BE2C (cell line): ENCODE results near the gene MBTD1.

Source experiments
- DNase-seq: peaks from one replicate; pipeline ENCODE4 v3.0.0-alpha.2; 2020
- H3K27me3 ChIP-seq: fragments of 250-450 bp; sonication (Bioruptor Pico); 2 replicates; pipeline ENCODE4 v1.5.1; 2020; ENCODE audit warnings: mild to moderate bottlenecking
- H3K36me3 ChIP-seq: fragments of 250-450 bp; sonication (Bioruptor Pico); 2 replicates; pipeline ENCODE4 v1.5.1; 2020; ENCODE audit warnings: mild to moderate bottlenecking
- H3K4me1 ChIP-seq: fragments of 250-450 bp; sonication (Bioruptor Pico); 2 replicates; pipeline ENCODE4 v1.5.1; 2020
- H3K4me3 ChIP-seq: 2 replicates; pipeline ENCODE4 v1.5.1; 2011; ENCODE audit warnings: low read depth, low read length
- H3K9me3 ChIP-seq: fragments of 250-450 bp; sonication (Bioruptor Pico); 2 replicates; pipeline ENCODE4 v1.5.1; 2020
- CTCF ChIP-seq: IDR thresholded peaks from 2 replicates; pipeline ENCODE4 v1.5.1; 2012; ENCODE audit warnings: mild to moderate bottlenecking, low read depth, low read length

MBTD1 gene

GRCh38 chr17:51203838-51204237 is 56.0 kb downstream of the MBTD1 start:
- Histone ChIP-seq H3K27me3 (no peaks in the 10 kb centered on the region), H3K9me3 (no peaks in the 10 kb centered on the region), H3K4me1 (no peaks in the 10 kb centered on the region), H3K36me3 (peaks cover 75% of the 10 kb centered on the region), H3K4me3 (no peak overlapping the region)
- TF ChIP-seq CTCF, result no peak
- DNase-seq, result no peak

DNA sequence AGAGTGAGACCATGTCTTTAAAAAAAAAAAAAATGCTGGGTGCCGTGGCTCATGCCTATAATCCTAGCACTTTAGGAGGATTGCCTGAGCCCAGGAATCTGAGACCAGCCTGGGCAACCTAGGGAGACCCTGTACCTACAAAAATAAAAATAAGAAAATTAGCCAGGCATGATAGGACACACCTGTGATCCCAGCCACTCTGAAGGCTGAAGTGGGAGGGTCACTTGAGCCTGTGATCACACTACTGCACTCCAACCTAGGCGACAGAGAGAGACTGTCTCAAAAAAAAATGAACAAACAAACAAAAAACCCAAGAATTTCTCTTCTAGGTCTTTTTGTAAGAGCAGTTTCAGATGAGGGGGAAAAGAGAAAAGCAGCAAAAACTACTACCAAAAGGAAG is 59.0 kb downstream of the MBTD1 start:
- Histone ChIP-seq H3K4me3 (no peak overlapping the region), H3K4me1 (no peaks in the 10 kb centered on the region), H3K36me3 (peaks cover 69% of the 10 kb centered on the region), H3K9me3 (no peaks in the 10 kb centered on the region), H3K27me3 (no peaks in the 10 kb centered on the region)
- no peak for DNase-seq
- no peak for TF ChIP-seq CTCF

- H3K36me3 ChIP-seq, result peaks cover 69% of the 10 kb centered on the region
- DNase-seq, result no peak
- H3K27me3 ChIP-seq, result no peaks in the 10 kb centered on the region
- no peaks in the 10 kb centered on the region for H3K9me3 ChIP-seq
- H3K4me3 ChIP-seq, result no peak overlapping the region
- no peaks in the 10 kb centered on the region for H3K4me1 ChIP-seq
- no peak for TF ChIP-seq CTCF
These were observed 59.6 kb downstream of the MBTD1 start for GRCh38 chr17:51200295-51200694.

- H3K27me3 ChIP-seq, result no peaks in the 10 kb centered on the region
- DNase-seq, result no peak
These were observed 62.1 kb downstream of the MBTD1 start for GRCh38 chr17:51197754-51198153.

DNA sequence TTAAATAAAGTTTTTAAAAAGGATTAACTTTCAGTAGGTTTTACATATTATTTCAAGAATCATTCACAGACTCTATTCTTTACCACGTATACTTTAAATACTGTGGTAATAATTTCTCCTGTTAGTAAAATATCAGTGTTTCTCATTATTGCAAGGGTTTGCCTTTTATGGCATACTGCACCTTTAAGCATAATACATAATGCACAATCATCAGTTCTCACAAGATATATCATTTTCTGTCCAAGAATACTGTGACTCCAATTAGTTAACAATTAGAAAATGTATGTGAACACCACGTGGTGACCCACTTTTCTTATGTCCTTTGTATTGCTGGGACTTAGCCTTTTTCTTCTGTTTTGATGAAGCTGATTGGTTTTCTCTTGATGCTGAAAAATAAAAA is 68.0 kb downstream of the MBTD1 start:
- Histone ChIP-seq H3K36me3 (peaks cover 54% of the 10 kb centered on the region), H3K27me3 (no peaks in the 10 kb centered on the region), H3K4me3 (no peak overlapping the region), H3K4me1 (no peaks in the 10 kb centered on the region), H3K9me3 (no peaks in the 10 kb centered on the region)
- no peak for DNase-seq
- TF ChIP-seq CTCF, result no peak

More at GRCh38 chr17:51197754-51198153, 62.1 kb downstream of the MBTD1 start:
- no peak for TF ChIP-seq CTCF
- H3K4me3 ChIP-seq, result no peak overlapping the region
- H3K4me1 ChIP-seq, result no peaks in the 10 kb centered on the region
- no peaks in the 10 kb centered on the region for H3K9me3 ChIP-seq
- peaks cover 66% of the 10 kb centered on the region for H3K36me3 ChIP-seq

DNA sequence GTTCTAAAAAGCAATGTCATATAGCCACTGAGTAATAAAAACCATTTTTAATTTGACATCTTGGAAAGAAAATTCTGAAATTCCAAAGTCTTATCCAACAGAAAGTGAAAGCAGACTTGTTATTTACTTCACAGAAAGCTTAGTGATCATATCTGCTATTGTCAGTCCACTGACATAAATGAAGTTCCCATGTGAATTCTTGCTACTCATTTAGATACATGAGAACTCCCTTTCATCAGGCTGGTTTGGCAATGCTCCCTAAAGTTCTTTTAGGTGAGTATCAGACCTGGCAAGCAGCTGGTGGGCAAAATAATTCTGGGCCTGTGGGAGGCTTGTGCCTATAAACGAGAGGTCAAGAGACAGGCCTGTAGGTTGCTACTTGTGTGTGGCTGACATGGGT is 70.2 kb downstream of the MBTD1 start:
- no peaks in the 10 kb centered on the region for H3K27me3 ChIP-seq
- H3K9me3 ChIP-seq, result no peaks in the 10 kb centered on the region
- H3K4me1 ChIP-seq, result peaks cover under 1% of the 10 kb centered on the region
- H3K36me3 ChIP-seq, result peaks cover 48% of the 10 kb centered on the region
- TF ChIP-seq CTCF, result no peak
- no peak for DNase-seq
- H3K4me3 ChIP-seq, result no peak overlapping the region
